Effector memory CD4-positive, alpha-beta T cell (primary cell): ENCODE results near the gene ERBB4.
"Not testable (repeated sequence)": the region's sequence is repeated elsewhere in the genome, so short reads cannot be mapped to it uniquely, and the experiment has no call there.

Experiments used
- DNase-seq, 3 donors: peaks; one replicate each; pipeline ENCODE4 v3.0.0-alpha.2; 2020
- H3K27ac ChIP-seq: 2 replicates; pipeline ENCODE4 v1.7.0; 2013; ENCODE audit warnings: mild to moderate bottlenecking, low read length, moderate library complexity; ENCODE audit not compliant: insufficient read depth, poor library complexity, severe bottlenecking
- H3K27me3 ChIP-seq: replicated peaks from 2 replicates; pipeline ENCODE4 v1.7.0; 2013; ENCODE audit warnings: mild to moderate bottlenecking, low read length; ENCODE audit not compliant: insufficient read depth, control insufficient read depth, poor library complexity, severe bottlenecking
- H3K36me3 ChIP-seq: 2 replicates; pipeline ENCODE4 v1.7.0; 2013; ENCODE audit warnings: mild to moderate bottlenecking, low read length, moderate library complexity; ENCODE audit not compliant: control insufficient read depth, insufficient read depth
- H3K4me1 ChIP-seq: 2 replicates; pipeline ENCODE4 v1.7.0; 2013; ENCODE audit warnings: low read length, mild to moderate bottlenecking; ENCODE audit not compliant: control insufficient read depth, insufficient read depth, poor library complexity, severe bottlenecking
- H3K4me3 ChIP-seq: 2 replicates; pipeline ENCODE4 v1.7.0; 2013; ENCODE audit warnings: low read length, low read depth, mild to moderate bottlenecking; ENCODE audit not compliant: insufficient read depth, poor library complexity, severe bottlenecking
- H3K9me3 ChIP-seq: 2 replicates; pipeline ENCODE4 v1.7.0; 2013; ENCODE audit warnings: mild to moderate bottlenecking, low read length, moderate library complexity; ENCODE audit not compliant: control insufficient read depth

ERBB4 gene

GRCh38 chr2:211745295-211746097, 793.1 kb downstream of the ERBB4 start:
- no peaks in the 10 kb centered on the region for H3K9me3 ChIP-seq
- H3K27ac ChIP-seq: no peak overlapping the region
- no peaks in the 10 kb centered on the region for H3K4me1 ChIP-seq
- no peaks in the 10 kb centered on the region for H3K27me3 ChIP-seq
- no peaks in the 10 kb centered on the region for H3K36me3 ChIP-seq
- no peak overlapping the region for H3K4me3 ChIP-seq
- no peak for DNase-seq

DNA sequence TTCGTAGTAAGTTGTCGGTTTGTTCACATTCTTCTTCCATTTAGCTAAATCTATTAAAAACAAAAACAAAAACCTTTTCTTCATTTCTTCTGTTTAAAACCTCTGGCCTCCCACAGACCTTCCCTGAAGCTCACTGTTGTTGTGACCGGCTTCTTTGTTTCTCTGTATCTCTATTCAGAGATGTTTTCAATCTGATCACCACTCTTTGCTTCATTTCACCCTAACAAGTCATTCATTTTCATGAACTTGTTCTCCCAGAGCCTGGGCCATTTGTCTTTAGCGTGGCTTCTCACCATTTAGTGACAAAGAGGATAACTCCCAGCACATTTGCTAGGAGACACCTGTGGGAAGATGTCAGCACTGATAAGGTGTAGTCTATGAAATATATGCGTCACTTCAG, 794.2 kb downstream of the ERBB4 start:
- Histone ChIP-seq H3K27me3 (no peaks in the 10 kb centered on the region), H3K9me3 (no peaks in the 10 kb centered on the region), H3K4me3 (no peak overlapping the region), H3K36me3 (no peaks in the 10 kb centered on the region), H3K4me1 (no peaks in the 10 kb centered on the region), H3K27ac (no peak overlapping the region)
- no peak for DNase-seq

DNA sequence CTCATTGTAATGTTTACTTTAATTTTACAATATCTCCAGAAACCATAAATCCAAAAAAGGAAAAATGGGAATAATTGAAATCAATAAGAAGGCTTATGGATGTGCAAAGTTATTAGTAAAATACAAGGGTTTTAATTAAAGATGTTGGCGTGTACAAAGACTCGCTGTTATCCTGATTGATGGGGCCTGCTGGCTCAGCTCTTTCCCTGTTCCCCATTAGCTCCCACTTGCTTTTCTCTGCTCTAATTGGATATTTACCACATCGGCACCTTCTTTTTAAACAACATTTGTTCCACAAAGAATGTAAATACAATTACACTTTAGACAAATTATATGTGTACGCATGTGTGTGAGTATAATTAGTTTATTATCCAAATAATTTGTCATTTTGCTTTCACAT, 796.6 kb downstream of the ERBB4 start:
- Histone ChIP-seq H3K9me3 (no peaks in the 10 kb centered on the region), H3K36me3 (no peaks in the 10 kb centered on the region), H3K4me3 (no peak overlapping the region), H3K4me1 (no peaks in the 10 kb centered on the region), H3K27me3 (no peaks in the 10 kb centered on the region), H3K27ac (no peak overlapping the region)
- DNase-seq: no peak

GRCh38 chr2:211737282-211737681, 801.3 kb downstream of the ERBB4 start:
- Histone ChIP-seq H3K9me3 (no peaks in the 10 kb centered on the region), H3K4me1 (no peaks in the 10 kb centered on the region), H3K4me3 (no peak overlapping the region), H3K27me3 (no peaks in the 10 kb centered on the region), H3K27ac (no peak overlapping the region), H3K36me3 (no peaks in the 10 kb centered on the region)
- DNase-seq: no peak

DNA sequence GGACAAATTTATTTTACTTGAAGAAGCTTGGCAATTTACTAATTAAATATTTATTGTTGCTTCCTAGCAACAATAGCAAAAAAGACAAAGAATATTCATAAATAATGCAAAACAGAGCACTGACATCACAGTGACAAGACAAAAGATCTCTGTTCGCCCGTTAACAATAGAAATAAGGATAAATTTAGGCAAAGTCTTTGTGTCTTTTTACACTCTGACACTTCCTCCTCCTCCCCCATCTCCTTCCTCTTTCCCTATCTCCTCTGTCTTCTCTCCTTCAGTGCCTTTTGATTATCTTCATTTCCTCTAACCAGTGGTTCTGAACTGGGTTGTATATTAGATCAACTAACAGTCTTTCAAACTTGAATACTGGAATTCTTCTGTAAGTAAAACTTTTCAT, 808.4 kb downstream of the ERBB4 start:
- Histone ChIP-seq H3K27me3 (no peaks in the 10 kb centered on the region), H3K4me3 (no peak overlapping the region), H3K4me1 (no peaks in the 10 kb centered on the region), H3K36me3 (no peaks in the 10 kb centered on the region), H3K27ac (no peak overlapping the region), H3K9me3 (no peaks in the 10 kb centered on the region)
- DNase-seq: no peak

DNA sequence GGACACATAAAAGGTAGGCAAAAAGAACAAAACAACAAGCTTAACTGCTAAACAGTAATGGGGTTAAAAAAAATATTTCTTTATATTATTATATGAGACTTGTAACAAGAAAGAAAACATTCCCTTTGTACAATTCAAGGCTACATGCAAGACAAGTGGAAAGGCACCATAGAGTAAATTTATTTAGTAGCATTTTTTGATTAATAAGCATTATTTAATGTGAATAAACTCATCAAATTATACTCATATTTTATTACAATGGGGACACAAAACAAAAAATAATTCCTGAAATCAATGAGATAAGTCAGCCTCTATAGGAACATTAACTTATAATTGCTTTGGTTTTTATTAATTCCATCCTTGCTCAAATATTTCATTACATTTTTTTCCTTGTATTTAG, 809.2 kb downstream of the ERBB4 start:
- Histone ChIP-seq H3K4me3 (no peak overlapping the region), H3K9me3 (no peaks in the 10 kb centered on the region), H3K4me1 (no peaks in the 10 kb centered on the region), H3K27ac (no peak overlapping the region), H3K36me3 (no peaks in the 10 kb centered on the region), H3K27me3 (no peaks in the 10 kb centered on the region)
- DNase-seq: no peak

DNA sequence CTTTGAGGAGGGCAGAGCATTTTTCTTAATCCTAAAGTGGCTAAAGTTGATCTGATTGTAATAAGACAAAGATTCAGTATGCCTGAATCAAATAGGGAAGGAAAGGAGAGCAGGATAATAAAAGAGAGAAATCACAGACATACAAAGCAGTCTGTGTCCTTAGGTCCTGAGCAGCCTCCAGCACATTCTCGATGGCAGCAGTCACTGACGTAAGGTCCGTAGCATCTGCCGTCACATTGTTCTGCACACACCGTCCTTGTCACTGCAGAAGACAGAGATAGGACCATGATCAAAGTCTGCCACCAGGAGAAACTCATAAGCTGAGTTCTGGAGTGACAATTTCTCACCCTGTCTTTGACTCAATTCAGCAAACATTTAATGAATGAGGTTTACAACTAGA, 813.7 kb downstream of the ERBB4 start:
- H3K4me1 ChIP-seq: no peaks in the 10 kb centered on the region
- no peaks in the 10 kb centered on the region for H3K9me3 ChIP-seq
- DNase-seq: no peak
- no peaks in the 10 kb centered on the region for H3K27me3 ChIP-seq
- no peak overlapping the region for H3K27ac ChIP-seq
- no peak overlapping the region for H3K4me3 ChIP-seq
- H3K36me3 ChIP-seq: no peaks in the 10 kb centered on the region

GRCh38 chr2:211723398-211723797, 815.2 kb downstream of the ERBB4 start:
- DNase-seq: no peak
- H3K4me3 ChIP-seq: no peak overlapping the region
- H3K9me3 ChIP-seq: no peaks in the 10 kb centered on the region
- no peaks in the 10 kb centered on the region for H3K36me3 ChIP-seq
- no peaks in the 10 kb centered on the region for H3K4me1 ChIP-seq
- no peaks in the 10 kb centered on the region for H3K27me3 ChIP-seq
- H3K27ac ChIP-seq: no peak overlapping the region

DNA sequence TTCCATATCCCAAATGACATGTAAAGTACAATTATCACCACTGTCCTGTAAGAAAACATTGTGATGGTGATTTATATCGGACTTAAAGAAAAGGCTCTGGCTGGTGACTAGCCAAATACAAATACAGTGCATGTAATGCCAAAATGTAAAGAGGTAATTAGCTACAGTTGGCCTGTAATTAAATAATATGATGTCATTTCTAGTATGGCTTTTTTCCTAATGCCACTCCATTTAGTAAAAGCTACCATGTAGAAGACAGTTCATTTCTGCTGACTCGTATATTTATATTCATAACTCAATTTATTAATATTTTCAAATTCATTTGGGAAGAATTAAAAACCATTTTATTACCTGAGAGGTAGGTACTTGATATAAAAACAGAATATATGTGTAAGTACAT, 815.7 kb downstream of the ERBB4 start:
- Histone ChIP-seq H3K9me3 (no peaks in the 10 kb centered on the region), H3K36me3 (no peaks in the 10 kb centered on the region)
- DNase-seq: no peak

GRCh38 chr2:211721874-211722273, 816.7 kb downstream of the ERBB4 start:
- DNase-seq, H3K4me3 ChIP-seq, H3K36me3 ChIP-seq, H3K27me3 ChIP-seq, H3K27ac ChIP-seq, H3K9me3 ChIP-seq, H3K4me1 ChIP-seq: not testable (repeated sequence)

More for the DNA sequence above, 815.7 kb downstream of the ERBB4 start:
- H3K4me1 ChIP-seq: no peaks in the 10 kb centered on the region
- H3K27ac ChIP-seq: no peak overlapping the region
- no peak overlapping the region for H3K4me3 ChIP-seq
- H3K27me3 ChIP-seq: no peaks in the 10 kb centered on the region
